IPS-18a (cell line): ENCODE results near the gene DDI1.

Experiments used
- H3K27ac ChIP-seq: one replicate; pipeline ENCODE4 v1.5.1; 2013; ENCODE audit warnings: low read length
- H3K27me3 ChIP-seq: one replicate; pipeline ENCODE4 v1.6.1; 2013; ENCODE audit warnings: mild to moderate bottlenecking, low read length; ENCODE audit not compliant: control insufficient read depth, insufficient read depth
- H3K36me3 ChIP-seq: one replicate; pipeline ENCODE4 v1.6.1; 2013; ENCODE audit warnings: low read depth, low read length; ENCODE audit not compliant: control insufficient read depth
- H3K4me1 ChIP-seq: one replicate; pipeline ENCODE4 v1.6.1; 2013; ENCODE audit warnings: low read depth, low read length; ENCODE audit not compliant: control insufficient read depth
- H3K4me3 ChIP-seq: one replicate; pipeline ENCODE4 v1.5.1; 2013; ENCODE audit warnings: low read length
- H3K9ac ChIP-seq: one replicate; pipeline ENCODE4 v1.6.1; 2013; ENCODE audit warnings: mild to moderate bottlenecking, low read length, moderate library complexity
- H3K9me3 ChIP-seq: one replicate; pipeline ENCODE4 v1.6.1; 2013; ENCODE audit warnings: low read depth, low read length; ENCODE audit not compliant: control insufficient read depth

DDI1 gene

DNA sequence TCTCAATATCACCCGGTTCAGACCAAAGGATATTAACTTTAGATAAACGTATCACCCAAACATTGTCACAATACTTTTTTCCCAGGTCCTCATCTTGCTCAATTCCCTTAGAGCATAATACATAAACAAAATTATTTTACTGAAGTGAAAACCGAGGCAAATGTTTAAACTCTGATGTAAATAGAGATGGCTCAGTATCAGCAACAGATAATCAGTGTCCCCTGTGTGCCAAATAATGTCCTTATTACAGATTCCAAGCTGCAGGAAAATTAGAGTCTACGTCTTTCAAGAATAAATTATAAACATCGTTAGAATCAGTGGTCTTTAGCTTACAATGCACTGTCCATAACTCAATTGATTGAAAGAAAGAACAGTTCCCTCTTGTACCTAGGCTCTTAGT, 50.2 kb downstream of the DDI1 start:
- Histone ChIP-seq H3K27ac (no peak overlapping the region), H3K4me3 (no peak overlapping the region), H3K4me1 (no peaks in the 10 kb centered on the region)

More for the DNA sequence above, 50.2 kb downstream of the DDI1 start:
- H3K27me3 ChIP-seq: no peaks in the 10 kb centered on the region
- no peak overlapping the region for H3K9ac ChIP-seq
- H3K9me3 ChIP-seq: no peaks in the 10 kb centered on the region
- H3K36me3 ChIP-seq: no peaks in the 10 kb centered on the region
